IPS-11a (cell line): ENCODE results near the gene SPRR2B.
"Not testable (repeated sequence)": the region's sequence is repeated elsewhere in the genome, so short reads cannot be mapped to it uniquely, and the experiment has no call there.

Source experiments
- H3K4me3 ChIP-seq: one replicate; pipeline ENCODE4 v1.5.1; 2013; ENCODE audit warnings: low read depth, low read length, control low read depth

SPRR2B gene

DNA sequence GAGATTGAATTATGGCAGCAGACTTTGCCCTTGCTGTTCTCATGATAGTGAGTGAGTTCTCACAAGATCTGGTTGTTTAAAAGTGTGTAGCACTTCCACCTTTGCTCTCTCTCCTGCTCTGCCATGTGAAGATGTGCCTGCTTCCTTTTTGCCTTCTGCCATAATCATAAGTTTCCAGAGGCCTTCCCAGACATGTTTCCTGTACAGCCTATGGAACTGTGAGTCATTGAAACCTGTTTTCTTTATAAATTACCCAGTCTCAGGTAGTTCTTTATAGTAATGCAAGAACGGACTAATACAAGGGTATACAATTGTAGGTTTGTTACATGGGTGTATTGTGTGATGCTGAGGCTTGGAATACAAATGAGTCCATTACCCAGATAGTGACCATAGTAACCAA, 36.2 kb downstream of the SPRR2B start:
- no peak overlapping the region for H3K4me3 ChIP-seq

DNA sequence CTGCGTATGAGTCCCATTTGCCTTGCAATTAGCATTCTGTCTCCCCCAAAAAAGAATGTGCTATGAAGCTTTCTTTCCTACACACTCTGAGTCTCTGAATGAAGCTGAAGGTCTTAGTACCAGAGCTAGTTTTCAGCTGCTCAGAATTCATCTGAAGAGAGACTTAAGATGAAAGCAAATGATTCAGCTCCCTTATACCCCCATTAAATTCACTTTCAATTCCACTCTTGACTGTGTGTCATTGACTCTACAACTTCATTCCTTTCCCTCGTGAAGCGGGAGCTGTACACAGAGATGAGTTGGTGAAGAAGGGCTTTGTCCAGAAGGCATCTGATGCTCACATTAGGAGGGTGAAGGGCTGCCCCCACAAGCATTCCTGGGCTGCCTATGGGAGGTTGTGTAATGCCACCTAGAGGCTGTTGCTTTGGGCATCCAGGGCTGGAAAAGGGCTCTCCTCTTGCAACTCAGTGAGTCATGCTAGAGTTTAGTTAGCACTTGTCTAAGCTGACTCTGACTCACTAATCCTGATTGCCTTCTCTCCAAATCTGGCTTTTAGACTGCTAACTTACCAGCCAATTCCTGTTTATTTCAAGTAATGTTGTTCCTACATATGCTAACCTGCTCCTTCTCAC, 38.6 kb downstream of the SPRR2B start:
- no peak overlapping the region for H3K4me3 ChIP-seq

DNA sequence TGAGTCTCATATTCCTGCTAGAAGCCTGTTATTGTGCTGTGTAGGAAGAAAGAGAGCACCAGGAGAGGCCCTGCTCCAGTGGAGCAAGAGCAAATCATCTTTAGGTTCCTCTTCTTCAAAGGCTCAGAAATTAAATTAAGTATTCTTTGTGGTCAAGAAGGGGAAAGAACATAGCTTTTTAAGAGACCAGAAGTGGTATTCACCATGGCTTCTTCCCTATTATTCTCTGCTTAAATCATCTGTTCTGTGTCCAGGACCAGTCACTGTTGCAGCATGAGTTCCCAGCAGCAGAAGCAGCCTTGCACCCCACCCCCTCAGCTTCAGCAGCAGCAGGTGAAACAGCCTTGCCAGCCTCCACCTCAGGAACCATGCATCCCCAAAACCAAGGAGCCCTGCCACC, 39.3 kb downstream of the SPRR2B start:
- no peak overlapping the region for H3K4me3 ChIP-seq

DNA sequence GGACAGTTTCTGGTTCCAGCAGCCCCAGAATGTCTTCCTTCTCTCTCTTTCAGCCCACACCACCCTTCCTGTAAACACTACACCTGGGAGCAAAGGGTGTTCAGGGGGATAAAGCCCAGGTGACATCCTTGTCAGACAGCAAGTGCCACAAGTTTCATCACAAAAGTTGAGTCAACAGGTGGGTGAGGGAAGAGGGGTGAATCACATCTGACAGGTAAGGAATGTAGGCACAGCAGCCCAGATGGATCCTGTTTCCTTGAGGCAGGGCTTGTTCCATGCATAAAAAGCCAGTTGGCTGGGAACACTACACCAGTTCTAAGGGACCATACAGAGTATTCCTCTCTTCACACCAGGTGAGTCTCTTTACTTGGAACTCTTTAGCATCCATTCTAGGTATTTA, 40.5 kb downstream of the SPRR2B start, which contains the start of gene SPRR1B:
SPRR1B (plus strand) TSS at position 309 of the 400 bp plus-strand sequence. CDS start 1,143 bp downstream, outside the sequence.
- H3K4me3 ChIP-seq = no peak within 1 kb of the TSS

DNA sequence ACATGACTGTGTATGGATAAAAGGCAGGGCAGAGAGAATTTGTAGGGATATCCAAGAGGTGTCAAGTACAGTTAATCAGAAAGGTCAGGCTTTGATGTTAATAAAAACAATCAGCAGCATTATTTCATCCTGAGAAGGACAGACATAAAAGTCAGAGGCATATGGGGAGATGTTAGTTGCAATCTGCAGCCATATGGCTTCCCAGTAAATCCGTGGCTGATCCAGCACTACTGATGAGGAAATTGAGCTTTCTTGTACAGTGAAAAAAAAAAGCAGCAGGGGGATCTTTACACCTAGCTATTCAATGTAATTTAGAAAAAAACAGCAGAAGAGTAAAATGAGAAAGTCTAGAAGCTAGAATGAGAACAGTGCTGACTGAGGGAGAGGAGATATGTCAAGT, 42.6 kb downstream of the SPRR2B start:
- H3K4me3 ChIP-seq = no peak overlapping the region

DNA sequence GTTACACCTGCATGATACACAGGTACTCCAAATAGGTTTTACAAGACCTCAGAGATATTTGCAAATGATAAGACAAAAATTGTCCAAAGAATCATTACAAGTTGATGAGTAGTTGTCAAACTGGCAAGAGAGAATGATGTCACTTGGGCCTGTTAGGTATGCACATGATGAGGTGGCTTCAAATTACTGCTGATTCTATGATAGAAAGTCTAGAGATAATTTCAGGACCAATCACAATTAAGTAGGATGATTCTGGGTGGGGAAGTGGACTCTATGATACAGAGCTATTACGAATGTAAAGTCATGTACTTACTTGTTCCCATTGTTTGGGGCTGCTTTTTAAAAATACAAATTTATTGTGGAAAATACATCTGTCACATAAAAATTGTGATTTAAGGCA, 45.6 kb downstream of the SPRR2B start:
- H3K4me3 ChIP-seq = no peak overlapping the region

DNA sequence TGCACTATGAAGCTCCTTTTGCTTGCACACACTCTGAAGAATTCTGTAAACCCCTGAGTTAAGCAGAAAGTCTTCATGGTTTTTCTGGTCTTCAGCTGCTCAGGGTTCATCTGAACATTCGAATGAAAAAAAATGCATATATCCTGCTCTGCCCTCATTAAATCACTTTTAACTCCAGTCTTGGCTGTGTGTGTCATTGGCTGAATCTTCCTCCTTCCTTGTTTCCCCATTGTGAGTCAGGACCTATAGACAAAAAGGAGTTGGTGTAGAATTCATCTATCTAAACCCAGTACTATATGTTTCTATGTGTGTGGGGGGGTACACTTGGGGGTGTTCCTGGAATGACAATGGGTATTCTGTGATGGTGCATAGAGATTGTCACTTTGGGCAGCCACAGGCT, 47.0 kb downstream of the SPRR2B start:
- H3K4me3 ChIP-seq = no peak overlapping the region

DNA sequence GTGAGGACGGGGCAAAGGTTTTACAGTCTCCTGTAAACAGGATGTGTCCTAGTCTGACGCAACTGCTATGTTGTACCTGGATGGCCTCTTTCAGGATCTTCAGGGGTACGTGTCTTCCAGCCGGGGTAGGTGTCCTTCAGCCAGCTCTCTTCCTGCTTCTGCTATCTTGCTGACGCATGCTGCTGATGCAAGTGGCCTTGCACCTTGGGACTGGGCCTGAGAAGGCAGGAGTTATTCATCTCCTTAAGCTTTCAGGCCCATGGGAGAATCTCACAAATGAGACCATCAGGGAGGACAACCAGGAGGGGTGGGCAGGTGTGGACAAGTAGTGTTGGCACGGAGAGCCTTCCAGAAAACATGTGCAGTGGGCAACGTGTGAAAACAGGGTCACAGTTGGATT, 48.3 kb downstream of the SPRR2B start:
- no peak overlapping the region for H3K4me3 ChIP-seq

DNA sequence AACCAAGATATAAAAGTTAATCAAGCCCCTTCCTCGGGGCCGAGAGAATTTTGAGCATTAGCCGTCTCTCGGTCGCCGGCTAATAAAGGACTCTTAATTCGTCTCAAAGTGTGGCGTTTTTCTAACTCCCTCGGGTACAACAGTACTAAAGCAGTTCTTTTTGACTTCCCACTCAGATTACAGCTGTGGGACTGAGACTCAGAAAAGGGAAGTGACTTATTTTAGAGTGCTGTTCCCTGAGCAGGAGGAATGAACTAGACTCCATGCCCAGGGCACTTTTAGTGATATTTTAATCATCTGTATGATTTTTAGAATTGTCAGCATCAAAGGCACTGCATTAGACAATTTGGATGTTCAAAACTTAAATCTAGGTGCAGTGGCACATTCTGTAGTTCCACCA, 49.1 kb downstream of the SPRR2B start:
- H3K4me3 ChIP-seq = not testable (repeated sequence)

DNA sequence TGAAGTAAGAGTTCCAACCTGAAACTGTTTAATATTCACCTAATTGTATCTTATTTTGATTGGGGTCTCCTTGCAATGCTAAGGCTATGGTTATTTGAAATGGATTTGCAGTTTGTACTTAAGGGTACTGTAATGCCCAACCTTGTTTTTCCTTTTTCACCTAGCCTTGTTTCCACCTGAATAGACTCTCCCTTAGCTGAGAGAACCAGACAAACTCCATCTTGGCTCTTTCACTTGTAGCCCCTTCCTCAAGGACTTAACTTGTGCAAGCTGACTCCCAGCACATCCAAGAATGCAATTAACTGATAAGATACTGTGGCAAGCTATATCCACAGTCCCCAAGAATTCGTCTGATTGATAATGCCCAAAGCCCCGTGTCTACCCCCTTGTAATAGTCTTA, 49.6 kb downstream of the SPRR2B start:
- not testable (repeated sequence) for H3K4me3 ChIP-seq
